H1 (cell line): ENCODE results near the gene PCDHAC2. TPM values are rescaled to one million over a fixed set of nuclear protein-coding genes. Genes with fewer than 3 reads are reported as not detected.

Experiments
- CTBP2 ChIP-seq: IDR thresholded peaks from 2 replicates; pipeline ENCODE4 v1.7.0; 2011; ENCODE audit warnings: borderline replicate concordance, mild to moderate bottlenecking, moderate library complexity, mixed read lengths, low read length; ENCODE audit not compliant: insufficient read depth, insufficient read length
- JUN ChIP-seq: IDR thresholded peaks from 2 replicates; pipeline ENCODE4 v1.6.1; 2011; ENCODE audit warnings: low read depth, mild to moderate bottlenecking, improper control_type of control experiment, low read length
- JUND ChIP-seq: IDR thresholded peaks from 2 replicates; pipeline ENCODE4 v1.6.1; 2011; ENCODE audit warnings: mild to moderate bottlenecking, improper control_type of control experiment, low read length
- TBP ChIP-seq: IDR thresholded peaks from 2 replicates; pipeline ENCODE4 v1.6.1; 2011; ENCODE audit warnings: low read depth, low read length, improper control_type of control experiment
- polyA plus RNA-seq, 7 experiments: library from polyadenylated mRNA; depleted of rRNA in 3 of 7; stranded (reverse) in 5 of 7; unstranded in 2 of 7; fragments of >200 nt in 5 of 7; fragments of 200-250 nt in 2 of 7; gene quantifications; 1 replicate in 5 of 7; 2 replicates in 1 of 7; 4 replicates in 1 of 7; pipeline versions ENCODE4 v1.2.1 to v1.2.3, GENCODE V29; 2011 to 2013; ENCODE audit warnings: missing spikeins in 2 of 7, mixed read lengths in 2 of 7
- total RNA-seq: library from RNA; stranded (reverse); fragmentation: NEBNext Ultra II Directional; extraction: Animal tissue kit (Norgen Biotek cat#: 25700); gene quantifications from 2 replicates; pipeline ENCODE4 v1.2.1, GENCODE V29; 2021

PCDHAC2 gene
- total and polyA plus RNA-seq, 2 of the 8 experiments (the other 6 are each of a cell fraction or from before 2014, with no cell fraction given) = 3.7 to 5.0 TPM

DNA sequence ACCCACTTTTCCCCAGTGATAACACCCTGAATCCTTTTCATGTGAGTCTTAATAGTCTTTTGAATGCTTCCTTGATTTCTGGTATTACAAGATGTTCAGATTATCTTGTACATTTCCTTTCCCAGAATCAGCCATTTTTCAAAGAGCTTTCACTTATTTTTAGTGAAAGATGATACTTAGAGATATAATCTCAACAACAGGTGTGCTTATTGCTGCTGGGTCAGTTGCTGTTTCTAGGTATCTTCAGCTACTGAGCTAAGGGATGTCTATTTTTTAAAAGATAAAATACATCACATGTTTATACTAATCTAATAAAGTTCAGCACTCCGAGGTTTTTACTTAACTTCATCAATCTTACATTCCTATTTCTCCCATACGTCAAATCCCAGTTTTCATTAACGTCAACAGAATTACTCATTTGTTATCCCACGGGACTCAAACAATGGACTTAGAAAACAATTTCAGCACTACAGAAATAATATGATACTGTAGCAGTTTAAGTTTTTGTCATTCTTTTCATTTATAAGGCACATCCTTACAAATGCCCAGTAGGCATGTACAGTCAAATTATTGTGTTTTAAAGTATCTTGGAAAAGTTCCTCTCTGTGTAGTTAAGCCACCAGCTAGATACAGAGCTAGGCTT, 31.2 kb upstream of the PCDHAC2 start (continued):
- TF ChIP-seq TBP = no peak
- TF ChIP-seq JUN = no peak
- TF ChIP-seq JUND = no peak
- no peak for TF ChIP-seq CTBP2
